Inferior parietal cortex (tissue), 1 donor: ENCODE measurements around the gene GPR158.
"Not testable (repeated sequence)": the region's sequence is repeated elsewhere in the genome, so short reads cannot be mapped to it uniquely, and the experiment has no call there.

Source experiments
- DNase-seq: peaks from one replicate; pipeline ENCODE4 v3.0.0-alpha.2; 2016; ENCODE audit errors: extremely low spot score

Gene GPR158

GRCh38 chr10:25174461-25175230 lies at the start of gene GPR158:
Gene GPR158, plus strand, starts transcription at chr10:25175001. Its CDS starts 420 bp downstream, at chr10:25175421.
- peak; percentile 93 for DNase-seq

- peak; percentile 40 for DNase-seq
Observed at GRCh38 chr10:25125201-25125611, 49.6 kb upstream of the GPR158 start.

- DNase-seq, result no peak
Observed at GRCh38 chr10:25129592-25129991, 45.2 kb upstream of the GPR158 start.

- no peak for DNase-seq
Observed at GRCh38 chr10:25130906-25131305, 43.9 kb upstream of the GPR158 start.

- DNase-seq, result no peak
Observed at GRCh38 chr10:25142116-25142864, 32.5 kb upstream of the GPR158 start.

GRCh38 chr10:25157650-25158049 lies 17.2 kb upstream of the GPR158 start:
- DNase-seq, result no peak

- DNase-seq, result no peak
Observed at GRCh38 chr10:25159591-25159990, 15.2 kb upstream of the GPR158 start.

- no peak for DNase-seq
Observed at GRCh38 chr10:25162391-25162790, 12.4 kb upstream of the GPR158 start.

GRCh38 chr10:25163464-25163863 lies 11.3 kb upstream of the GPR158 start:
- not testable (repeated sequence) for DNase-seq

- no peak for DNase-seq
Observed at GRCh38 chr10:25169740-25170139, 5.1 kb upstream of the GPR158 start.

GRCh38 chr10:25170627-25171026 lies 4.2 kb upstream of the GPR158 start:
- no peak for DNase-seq

GRCh38 chr10:25175527-25176420 lies 973 bp downstream of the GPR158 start:
- no peak for DNase-seq

GRCh38 chr10:25176421-25176968 lies 1.7 kb downstream of the GPR158 start:
- no peak for DNase-seq

GRCh38 chr10:25177093-25177753 lies 2.4 kb downstream of the GPR158 start:
- DNase-seq, result no peak

- no peak for DNase-seq
Observed at GRCh38 chr10:25177754-25178135, 2.9 kb downstream of the GPR158 start.

GRCh38 chr10:25178411-25178810 lies 3.6 kb downstream of the GPR158 start:
- no peak for DNase-seq

- no peak for DNase-seq
Observed at GRCh38 chr10:25180801-25181200, 6.0 kb downstream of the GPR158 start.

- DNase-seq, result no peak
Observed at GRCh38 chr10:25182636-25183035, 7.8 kb downstream of the GPR158 start.

GRCh38 chr10:25191162-25191895 lies 16.5 kb downstream of the GPR158 start:
- no peak for DNase-seq

GRCh38 chr10:25198151-25198550 lies 23.4 kb downstream of the GPR158 start:
- no peak for DNase-seq
